Smooth muscle cell (in vitro differentiated cells): ENCODE measurements around the gene TMEM8B. TPM values are rescaled to one million over a fixed set of nuclear protein-coding genes. Genes with fewer than 3 reads are reported as not detected.

Experiments
- DNase-seq: peaks from one replicate; lab custom pipeline; 2025; ENCODE audit not compliant: unreplicated experiment; lab: John Stamatoyannopoulos, UW
- H2AFZ ChIP-seq: fragments of 200-600 bp; sonication (generic); 2 replicates; pipeline ENCODE4 v1.6.0; 2016; ENCODE audit warnings: antibody characterized with exemption, low read depth, mild to moderate bottlenecking
- H3F3A ChIP-seq: fragments of 200-600 bp; sonication (generic); 2 replicates; pipeline ENCODE4 v1.6.0; 2017; ENCODE audit warnings: antibody characterized with exemption, low read depth
- H3K27ac ChIP-seq: fragments of 200-600 bp; sonication (generic); 2 replicates; pipeline ENCODE4 v1.5.1; 2016; ENCODE audit warnings: low read depth, mild to moderate bottlenecking
- H3K27me3 ChIP-seq: fragments of 200-600 bp; sonication (generic); 2 replicates; pipeline ENCODE4 v1.6.1; 2016; ENCODE audit warnings: low read depth, mild to moderate bottlenecking
- H3K36me3 ChIP-seq: fragments of 200-600 bp; sonication (generic); 2 replicates; pipeline ENCODE4 v1.5.1; 2016; ENCODE audit warnings: low read depth
- H3K4me1 ChIP-seq: fragments of 200-600 bp; sonication (generic); 2 replicates; pipeline ENCODE4 v1.5.1; 2016; ENCODE audit warnings: low read depth
- H3K4me2 ChIP-seq: fragments of 200-600 bp; sonication (generic); 2 replicates; pipeline ENCODE4 v1.6.0; 2016; ENCODE audit warnings: mild to moderate bottlenecking
- H3K4me3 ChIP-seq: fragments of 200-600 bp; sonication (generic); 2 replicates; pipeline ENCODE4 v1.5.1; 2016; ENCODE audit warnings: mild to moderate bottlenecking
- H3K79me2 ChIP-seq: fragments of 200-600 bp; sonication (generic); 2 replicates; pipeline ENCODE4 v1.6.0; 2016; ENCODE audit warnings: low read depth, mild to moderate bottlenecking
- H3K9ac ChIP-seq: fragments of 200-600 bp; sonication (generic); 2 replicates; pipeline ENCODE4 v1.6.0; 2016; ENCODE audit warnings: low read depth
- H3K9me3 ChIP-seq: fragments of 200-600 bp; sonication (generic); replicated peaks from 2 replicates; pipeline ENCODE4 v1.5.1; 2016; ENCODE audit warnings: low read depth
- H4K20me1 ChIP-seq: fragments of 200-600 bp; sonication (generic); 2 replicates; pipeline ENCODE4 v1.6.0; 2016; ENCODE audit warnings: low read depth
- CTCF ChIP-seq: fragments of 200-600 bp; sonication (generic); IDR thresholded peaks from 2 replicates; pipeline ENCODE4 v1.5.1; 2017; ENCODE audit warnings: borderline replicate concordance, mild to moderate bottlenecking, antibody characterized with exemption; ENCODE audit not compliant: insufficient read depth, poor library complexity, severe bottlenecking
- WGBS: methylation state at CpG from one replicate; pipeline ENCODE4 v1.1.7; 2016; ENCODE audit warnings: low lambda C conversion rate; 5-methylcytosine and 5-hydroxymethylcytosine counted together
- polyA plus RNA-seq: library from polyadenylated mRNA; unstranded; fragments of >200 nt; fragmentation: Nextera tagmentation; extraction: Ambion mirVana; gene quantifications from 2 replicates; pipeline ENCODE4 v1.2.1, GENCODE V29; 2016
- total RNA-seq: library from RNA; depleted of rRNA; stranded (reverse); fragments of >200 nt; gene quantifications from 2 replicates; pipeline ENCODE4 v1.2.3, GENCODE V29; 2014

TMEM8B gene
- total and polyA plus RNA-seq, 2 experiments from 2014 or later = 4.9 to 18.7 TPM

GRCh38 chr9:35832814-35833213 lies 3.8 kb downstream of the TMEM8B start:
- Histone ChIP-seq H3K4me3 (no peak overlapping the region), H3F3A (no peaks in the 10 kb centered on the region), H3K27me3 (no peaks in the 10 kb centered on the region), H4K20me1 (no peaks in the 10 kb centered on the region), H3K9ac (no peak overlapping the region), H2AFZ (no peak overlapping the region), H3K4me2 (no peak overlapping the region), H3K36me3 (no peaks in the 10 kb centered on the region), H3K79me2 (peaks cover 9% of the 10 kb centered on the region), H3K27ac (no peak overlapping the region), H3K9me3 (no peaks in the 10 kb centered on the region), H3K4me1 (peaks cover 8% of the 10 kb centered on the region)
- WGBS = 75% methylated on average over 5 of the region's 5 CpGs
- no peak for DNase-seq
- no peak for TF ChIP-seq CTCF

- Histone ChIP-seq H3K27ac (no peak overlapping the region), H2AFZ (no peak overlapping the region), H3K9me3 (no peaks in the 10 kb centered on the region), H3K4me3 (no peak overlapping the region), H3K9ac (no peak overlapping the region), H3K4me1 (peaks cover 8% of the 10 kb centered on the region), H4K20me1 (no peaks in the 10 kb centered on the region), H3F3A (no peaks in the 10 kb centered on the region), H3K36me3 (no peaks in the 10 kb centered on the region), H3K79me2 (peaks cover 9% of the 10 kb centered on the region), H3K27me3 (no peaks in the 10 kb centered on the region), H3K4me2 (no peak overlapping the region)
- no peak for TF ChIP-seq CTCF
- no peak for DNase-seq
- WGBS = 95% methylated on average over 14 of the region's 14 CpGs
Observed at GRCh38 chr9:35834260-35835215, 5.5 kb downstream of the TMEM8B start.

GRCh38 chr9:35835216-35835632 lies 6.2 kb downstream of the TMEM8B start:
- no peaks in the 10 kb centered on the region for H3K9me3 ChIP-seq
- H3K79me2 ChIP-seq = peaks cover 4% of the 10 kb centered on the region
- no peak overlapping the region for H3K4me2 ChIP-seq
- 92% methylated on average over 3 of the region's 3 CpGs for WGBS
- no peaks in the 10 kb centered on the region for H4K20me1 ChIP-seq
- DNase-seq = no peak
- peaks cover 1% of the 10 kb centered on the region for H3K4me1 ChIP-seq
- H3F3A ChIP-seq = no peaks in the 10 kb centered on the region
- TF ChIP-seq CTCF = no peak
- H3K4me3 ChIP-seq = no peak overlapping the region
- H3K36me3 ChIP-seq = no peaks in the 10 kb centered on the region
- no peak overlapping the region for H3K27ac ChIP-seq
- H2AFZ ChIP-seq = no peak overlapping the region
- no peak overlapping the region for H3K9ac ChIP-seq
- H3K27me3 ChIP-seq = no peaks in the 10 kb centered on the region

- no peaks in the 10 kb centered on the region for H3K79me2 ChIP-seq
- H2AFZ ChIP-seq = no peak overlapping the region
- H3K27ac ChIP-seq = no peak overlapping the region
- no peaks in the 10 kb centered on the region for H4K20me1 ChIP-seq
- 83% methylated on average over 2 of the region's 2 CpGs for WGBS
- no peaks in the 10 kb centered on the region for H3K4me1 ChIP-seq
- no peak for TF ChIP-seq CTCF
- H3K4me2 ChIP-seq = no peak overlapping the region
- H3F3A ChIP-seq = no peaks in the 10 kb centered on the region
- DNase-seq = no peak
- H3K9ac ChIP-seq = no peak overlapping the region
- H3K9me3 ChIP-seq = no peaks in the 10 kb centered on the region
- no peaks in the 10 kb centered on the region for H3K27me3 ChIP-seq
- no peaks in the 10 kb centered on the region for H3K36me3 ChIP-seq
- H3K4me3 ChIP-seq = no peak overlapping the region
Observed at GRCh38 chr9:35835766-35836165, 6.7 kb downstream of the TMEM8B start.
